Measurements from ENCODE around the gene GLIPR1L2.

DNA sequence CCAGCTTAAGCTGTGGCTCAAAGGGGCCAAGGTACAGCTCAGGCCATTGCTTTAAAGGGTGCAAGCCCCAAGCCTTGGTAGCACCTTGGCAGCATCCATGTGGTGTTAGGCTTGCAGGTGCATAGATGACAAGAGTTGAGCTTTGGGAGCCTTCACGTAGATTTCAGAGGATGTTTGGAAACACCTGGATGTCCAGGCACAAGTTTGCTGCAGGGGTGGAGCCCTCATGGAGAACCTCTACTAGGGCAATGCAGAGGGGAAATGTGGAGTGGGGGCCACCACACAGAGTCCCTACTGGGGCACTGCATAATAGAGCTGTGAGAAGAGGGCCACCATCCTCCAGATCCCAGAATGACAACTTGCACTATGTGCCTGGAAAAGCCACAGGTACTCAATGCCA is 37.9 kb downstream of the GLIPR1L2 start:
- TF ChIP-seq, protein P1, sequence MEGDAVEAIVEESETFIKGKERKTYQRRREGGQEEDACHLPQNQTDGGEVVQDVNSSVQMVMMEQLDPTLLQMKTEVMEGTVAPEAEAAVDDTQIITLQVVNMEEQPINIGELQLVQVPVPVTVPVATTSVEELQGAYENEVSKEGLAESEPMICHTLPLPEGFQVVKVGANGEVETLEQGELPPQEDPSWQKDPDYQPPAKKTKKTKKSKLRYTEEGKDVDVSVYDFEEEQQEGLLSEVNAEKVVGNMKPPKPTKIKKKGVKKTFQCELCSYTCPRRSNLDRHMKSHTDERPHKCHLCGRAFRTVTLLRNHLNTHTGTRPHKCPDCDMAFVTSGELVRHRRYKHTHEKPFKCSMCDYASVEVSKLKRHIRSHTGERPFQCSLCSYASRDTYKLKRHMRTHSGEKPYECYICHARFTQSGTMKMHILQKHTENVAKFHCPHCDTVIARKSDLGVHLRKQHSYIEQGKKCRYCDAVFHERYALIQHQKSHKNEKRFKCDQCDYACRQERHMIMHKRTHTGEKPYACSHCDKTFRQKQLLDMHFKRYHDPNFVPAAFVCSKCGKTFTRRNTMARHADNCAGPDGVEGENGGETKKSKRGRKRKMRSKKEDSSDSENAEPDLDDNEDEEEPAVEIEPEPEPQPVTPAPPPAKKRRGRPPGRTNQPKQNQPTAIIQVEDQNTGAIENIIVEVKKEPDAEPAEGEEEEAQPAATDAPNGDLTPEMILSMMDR (IDR thresholded peaks at IDR 0.05; ENCODE audit: low read depth, low read length, poor library complexity, severe bottlenecking) = no peak
- TF ChIP-seq EZH2phosphoT487 (IDR thresholded peaks at IDR 0.05; ENCODE audit: borderline replicate concordance, low read length) = no peak

All from DOHH2 (cell line).